ENCODE data around the gene AP5Z1. TPM values are rescaled to one million over a fixed set of nuclear protein-coding genes. Genes with fewer than 3 reads are reported as not detected.

Gene AP5Z1
- total and polyA plus RNA-seq, 2 experiments from 2014 or later, result 31.2 to 44.5 TPM

GRCh38 chr7:4835398-4836205 lies 60.2 kb downstream of the AP5Z1 start:
- no peaks in the 10 kb centered on the region for H3K9me3 ChIP-seq (ENCODE audit: low read depth)
- WGBS, 2 experiments (ENCODE audit: low coverage in 1 of 2, low lambda C conversion rate in 2 of 2, missing lambda C conversion rate in 2 of 2), result 92 to 94% methylated on average over 21 to 27 of the region's 28 CpGs

GRCh38 chr7:4836206-4836661 lies 60.8 kb downstream of the AP5Z1 start:
- Histone ChIP-seq H3K9me2 (ENCODE audit: insufficient read depth) (no peaks in the 10 kb centered on the region), H3K9me3 (ENCODE audit: low read depth) (no peaks in the 10 kb centered on the region), H3K9ac (no peak overlapping the region), H3K4me3 (no peak overlapping the region), H3F3A (ENCODE audit: insufficient read depth) (no peaks in the 10 kb centered on the region), H3K27ac (no peak overlapping the region), H4K20me1 (ENCODE audit: insufficient read depth) (no peaks in the 10 kb centered on the region), H3K36me3 (ENCODE audit: low read depth) (no peaks in the 10 kb centered on the region), H3K27me3 (replicated peaks; ENCODE audit: insufficient read depth) (no peaks in the 10 kb centered on the region), H3K4me1 (ENCODE audit: insufficient read depth) (no peaks in the 10 kb centered on the region), H3K79me2 (ENCODE audit: insufficient read depth) (no peaks in the 10 kb centered on the region), H3K4me2 (ENCODE audit: unreplicated experiment) (no peak overlapping the region), H2AFZ (no peak overlapping the region)
- 88 to 93% methylated on average over 15 to 30 of the region's 30 CpGs for WGBS, 2 experiments (ENCODE audit: low coverage in 1 of 2, low lambda C conversion rate in 2 of 2, missing lambda C conversion rate in 2 of 2)
- in situ Hi-C loops (cut with MboI), result no loop called here
- TF ChIP-seq EZH2 (IDR thresholded peaks at IDR 0.05; ENCODE audit: insufficient read depth, poor library complexity, severe bottlenecking), result no peak
- DNase-seq, result no peak

More at GRCh38 chr7:4835398-4836205, 60.2 kb downstream of the AP5Z1 start:
- Histone ChIP-seq H3K36me3 (ENCODE audit: low read depth) (no peaks in the 10 kb centered on the region), H3K27me3 (replicated peaks; ENCODE audit: insufficient read depth) (no peaks in the 10 kb centered on the region), H3K4me1 (ENCODE audit: insufficient read depth) (no peaks in the 10 kb centered on the region), H4K20me1 (ENCODE audit: insufficient read depth) (no peaks in the 10 kb centered on the region), H3K79me2 (ENCODE audit: insufficient read depth) (no peaks in the 10 kb centered on the region), H3F3A (ENCODE audit: insufficient read depth) (no peaks in the 10 kb centered on the region), H3K27ac (no peak overlapping the region), H3K4me2 (ENCODE audit: unreplicated experiment) (no peak overlapping the region), H3K9ac (no peak overlapping the region), H3K4me3 (no peak overlapping the region), H2AFZ (no peak overlapping the region), H3K9me2 (ENCODE audit: insufficient read depth) (no peaks in the 10 kb centered on the region)
- no peak for DNase-seq
- no peak for TF ChIP-seq EZH2 (IDR thresholded peaks at IDR 0.05; ENCODE audit: insufficient read depth, poor library complexity, severe bottlenecking)
- TF ChIP-seq EZH2phosphoT487 (IDR thresholded peaks at IDR 0.05; ENCODE audit: insufficient read depth, low read depth), result no peak
- in situ Hi-C loops (cut with MboI), result no loop called here

- DNase-seq, result no peak
- Histone ChIP-seq H3K36me3 (ENCODE audit: low read depth) (no peaks in the 10 kb centered on the region), H3K4me1 (ENCODE audit: insufficient read depth) (no peaks in the 10 kb centered on the region), H3K9me3 (ENCODE audit: low read depth) (no peaks in the 10 kb centered on the region), H2AFZ (no peak overlapping the region), H3K27me3 (replicated peaks; ENCODE audit: insufficient read depth) (no peaks in the 10 kb centered on the region), H3F3A (ENCODE audit: insufficient read depth) (no peaks in the 10 kb centered on the region), H3K9me2 (ENCODE audit: insufficient read depth) (no peaks in the 10 kb centered on the region), H3K4me3 (no peak overlapping the region), H4K20me1 (ENCODE audit: insufficient read depth) (no peaks in the 10 kb centered on the region), H3K4me2 (ENCODE audit: unreplicated experiment) (no peak overlapping the region), H3K27ac (no peak overlapping the region), H3K9ac (no peak overlapping the region), H3K79me2 (ENCODE audit: insufficient read depth) (no peaks in the 10 kb centered on the region)
- in situ Hi-C loops (cut with MboI), result no loop called here
- TF ChIP-seq EZH2 (IDR thresholded peaks at IDR 0.05; ENCODE audit: insufficient read depth, poor library complexity, severe bottlenecking) (no peak), EZH2phosphoT487 (IDR thresholded peaks at IDR 0.05; ENCODE audit: insufficient read depth, low read depth) (no peak)
- 66% methylated on average over 19 to 22 of the region's 22 CpGs for WGBS, 2 experiments (ENCODE audit: low coverage in 1 of 2, low lambda C conversion rate in 2 of 2, missing lambda C conversion rate in 2 of 2)
Observed at GRCh38 chr7:4837041-4837802, 61.8 kb downstream of the AP5Z1 start.

GRCh38 chr7:4837803-4838625 lies 62.6 kb downstream of the AP5Z1 start:
- H3K79me2 ChIP-seq (ENCODE audit: insufficient read depth), result no peaks in the 10 kb centered on the region
- no peaks in the 10 kb centered on the region for H3K9me2 ChIP-seq (ENCODE audit: insufficient read depth)
- no peak overlapping the region for H3K9ac ChIP-seq
- no peak overlapping the region for H3K27ac ChIP-seq
- DNase-seq, result no peak
- H3K4me2 ChIP-seq (ENCODE audit: unreplicated experiment), result no peak overlapping the region
- no peak overlapping the region for H2AFZ ChIP-seq
- no peak for TF ChIP-seq EZH2 (IDR thresholded peaks at IDR 0.05; ENCODE audit: insufficient read depth, poor library complexity, severe bottlenecking)
- TF ChIP-seq EZH2phosphoT487 (IDR thresholded peaks at IDR 0.05; ENCODE audit: insufficient read depth, low read depth), result no peak
- no peak overlapping the region for H3K4me3 ChIP-seq
- H3K36me3 ChIP-seq (ENCODE audit: low read depth), result no peaks in the 10 kb centered on the region
- no peaks in the 10 kb centered on the region for H4K20me1 ChIP-seq (ENCODE audit: insufficient read depth)
- H3F3A ChIP-seq (ENCODE audit: insufficient read depth), result no peaks in the 10 kb centered on the region
- 75 to 77% methylated on average over 30 of the region's 30 CpGs for WGBS, 2 experiments (ENCODE audit: low coverage in 1 of 2, low lambda C conversion rate in 2 of 2, missing lambda C conversion rate in 2 of 2)
- H3K9me3 ChIP-seq (ENCODE audit: low read depth), result no peaks in the 10 kb centered on the region
- in situ Hi-C loops (cut with MboI), result no loop called here
- no peaks in the 10 kb centered on the region for H3K4me1 ChIP-seq (ENCODE audit: insufficient read depth)
- H3K27me3 ChIP-seq (replicated peaks; ENCODE audit: insufficient read depth), result no peaks in the 10 kb centered on the region

Data from GM23248 (cell line).